ENCODE results near the gene USP19. TPM values are rescaled to one million over a fixed set of nuclear protein-coding genes. Genes with fewer than 3 reads are reported as not detected.

USP19 gene
- total RNA-seq, 2 donors from 2014 or later = 59.1 to 81.0 TPM

DNA sequence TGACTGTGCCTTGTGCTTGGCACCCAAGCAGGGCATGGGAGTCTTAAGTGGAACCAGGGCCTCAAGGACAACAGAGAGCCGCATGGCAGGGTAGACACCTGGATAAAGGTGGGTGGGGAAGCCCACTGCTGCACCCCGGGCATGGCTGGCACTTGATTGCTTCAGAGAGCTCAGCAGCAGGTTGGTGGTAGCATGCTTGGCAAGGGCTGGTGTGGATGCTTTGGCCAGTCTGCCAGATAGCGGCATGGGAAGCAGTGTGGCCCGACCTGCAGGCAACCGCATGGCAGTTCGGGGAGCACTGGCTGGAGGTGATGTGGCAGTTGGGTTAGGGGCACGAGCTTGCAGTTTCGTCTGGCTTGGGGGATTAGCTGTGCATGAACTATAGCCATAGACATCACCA is 43.0 kb upstream of the USP19 start:
- Histone ChIP-seq H3K9me3 (no peaks in the 10 kb centered on the region), H3K36me3 (no peaks in the 10 kb centered on the region), H3K4me3 (no peak overlapping the region), H3K27me3 (no peaks in the 10 kb centered on the region), H3K9ac (ENCODE audit: low read depth in 2 of 2, low read length in 2 of 2) (no peak overlapping the region), H3K27ac (no peak overlapping the region), H3K4me1 (peaks cover 3% of the 10 kb centered on the region)
- DNase-seq = no peak
- TF ChIP-seq, protein P1, sequence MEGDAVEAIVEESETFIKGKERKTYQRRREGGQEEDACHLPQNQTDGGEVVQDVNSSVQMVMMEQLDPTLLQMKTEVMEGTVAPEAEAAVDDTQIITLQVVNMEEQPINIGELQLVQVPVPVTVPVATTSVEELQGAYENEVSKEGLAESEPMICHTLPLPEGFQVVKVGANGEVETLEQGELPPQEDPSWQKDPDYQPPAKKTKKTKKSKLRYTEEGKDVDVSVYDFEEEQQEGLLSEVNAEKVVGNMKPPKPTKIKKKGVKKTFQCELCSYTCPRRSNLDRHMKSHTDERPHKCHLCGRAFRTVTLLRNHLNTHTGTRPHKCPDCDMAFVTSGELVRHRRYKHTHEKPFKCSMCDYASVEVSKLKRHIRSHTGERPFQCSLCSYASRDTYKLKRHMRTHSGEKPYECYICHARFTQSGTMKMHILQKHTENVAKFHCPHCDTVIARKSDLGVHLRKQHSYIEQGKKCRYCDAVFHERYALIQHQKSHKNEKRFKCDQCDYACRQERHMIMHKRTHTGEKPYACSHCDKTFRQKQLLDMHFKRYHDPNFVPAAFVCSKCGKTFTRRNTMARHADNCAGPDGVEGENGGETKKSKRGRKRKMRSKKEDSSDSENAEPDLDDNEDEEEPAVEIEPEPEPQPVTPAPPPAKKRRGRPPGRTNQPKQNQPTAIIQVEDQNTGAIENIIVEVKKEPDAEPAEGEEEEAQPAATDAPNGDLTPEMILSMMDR (IDR thresholded peaks at IDR 0.05) = no peak
- intact Hi-C loops (cut with DNase I) = no loop called here

- TF ChIP-seq, protein P1 (IDR thresholded peaks at IDR 0.05) = no peak
- H3K4me1 ChIP-seq = peaks cover 3% of the 10 kb centered on the region
- H3K9me3 ChIP-seq = no peaks in the 10 kb centered on the region
- H3K36me3 ChIP-seq = no peaks in the 10 kb centered on the region
- no peak for DNase-seq
- H3K27me3 ChIP-seq = no peaks in the 10 kb centered on the region
- no peak overlapping the region for H3K9ac ChIP-seq (ENCODE audit: low read depth in 2 of 2, low read length in 2 of 2)
- no peak overlapping the region for H3K27ac ChIP-seq
- H3K4me3 ChIP-seq = no peak overlapping the region
- intact Hi-C loops (cut with DNase I) = no loop called here
These were observed 42.3 kb upstream of the USP19 start for GRCh38 chr3:49162751-49163419.

- H3K9me3 ChIP-seq = no peaks in the 10 kb centered on the region
- peaks cover 3% of the 10 kb centered on the region for H3K4me1 ChIP-seq
- no peak overlapping the region for H3K27ac ChIP-seq
- H3K9ac ChIP-seq (ENCODE audit: low read depth in 2 of 2, low read length in 2 of 2) = no peak overlapping the region
- no peaks in the 10 kb centered on the region for H3K27me3 ChIP-seq
- no peak for DNase-seq
- H3K4me3 ChIP-seq = no peak overlapping the region
- TF ChIP-seq, protein P1 (IDR thresholded peaks at IDR 0.05) = no peak
- H3K36me3 ChIP-seq = no peaks in the 10 kb centered on the region
- intact Hi-C loops (cut with DNase I) = no loop called here
These were observed 41.3 kb upstream of the USP19 start for GRCh38 chr3:49161808-49162530.

DNA sequence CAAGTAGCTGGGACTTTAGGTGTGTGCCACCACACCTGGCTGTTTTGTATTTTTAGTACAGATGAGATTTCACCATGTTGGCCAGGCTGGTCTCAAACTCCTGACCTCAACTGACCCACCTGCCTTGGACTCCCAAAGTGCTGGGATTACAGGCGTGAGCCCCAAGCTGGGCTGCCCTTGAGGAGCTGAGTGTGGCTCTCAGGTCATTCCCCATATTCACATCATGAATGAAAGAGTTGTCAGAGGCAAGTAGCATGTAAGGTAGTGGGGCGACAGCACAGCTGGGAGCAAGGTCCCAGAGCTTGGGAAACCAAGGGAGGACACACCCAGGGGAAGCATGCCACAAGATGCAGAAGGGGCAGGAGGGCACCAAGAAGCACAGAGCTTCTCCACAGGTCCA is 40.6 kb upstream of the USP19 start:
- no peak for DNase-seq
- Histone ChIP-seq H3K27ac (no peak overlapping the region), H3K4me1 (peaks cover 3% of the 10 kb centered on the region), H3K9ac (ENCODE audit: low read depth in 2 of 2, low read length in 2 of 2) (no peak overlapping the region), H3K36me3 (no peaks in the 10 kb centered on the region), H3K27me3 (no peaks in the 10 kb centered on the region), H3K4me3 (no peak overlapping the region), H3K9me3 (no peaks in the 10 kb centered on the region)
- TF ChIP-seq, protein P1 (IDR thresholded peaks at IDR 0.05) = no peak
- intact Hi-C loops (cut with DNase I) = no loop called here

DNA sequence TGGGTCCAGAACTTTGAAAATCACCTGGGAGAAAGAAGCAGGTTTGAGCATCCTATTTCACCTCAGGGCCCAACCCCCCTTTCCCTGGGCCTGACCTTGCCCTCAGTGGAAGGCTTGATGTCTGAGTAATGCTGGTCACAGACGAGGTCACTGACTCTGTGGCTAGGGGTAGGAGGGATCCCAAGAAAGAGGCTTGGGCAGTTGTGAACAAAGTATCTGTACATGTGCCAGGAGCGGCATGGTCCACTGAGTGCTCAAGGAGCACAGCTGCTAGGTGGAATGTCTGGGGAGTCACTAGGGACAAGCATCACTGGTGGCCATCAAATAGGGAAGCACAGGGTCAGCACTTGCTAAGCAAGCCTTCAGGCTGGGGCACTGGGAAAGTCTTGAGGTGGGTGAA is 38.2 kb upstream of the USP19 start:
- H3K9me3 ChIP-seq = no peaks in the 10 kb centered on the region
- intact Hi-C loops (cut with DNase I) = no loop called here
- no peaks in the 10 kb centered on the region for H3K4me1 ChIP-seq
- H3K4me3 ChIP-seq = no peak overlapping the region
- no peaks in the 10 kb centered on the region for H3K27me3 ChIP-seq
- no peak for DNase-seq
- H3K9ac ChIP-seq (ENCODE audit: low read depth in 2 of 2, low read length in 2 of 2) = no peak overlapping the region
- no peaks in the 10 kb centered on the region for H3K36me3 ChIP-seq
- H3K27ac ChIP-seq = no peak overlapping the region
- TF ChIP-seq, protein P1 (IDR thresholded peaks at IDR 0.05) = no peak

Data from colonic mucosa (tissue), 4 donors.